Retinal pigment epithelial cell (primary cell): ENCODE results near the gene CILP2.

Experiments
- DNase-seq: peaks from one replicate; pipeline ENCODE4 v3.0.0-alpha.2; 2010; ENCODE audit warnings: low read depth
- H3K4me3 ChIP-seq: 2 replicates; pipeline ENCODE4 v1.5.1; 2011; ENCODE audit warnings: mild to moderate bottlenecking, low read length, control low read depth, moderate library complexity
- CTCF ChIP-seq: conservative IDR thresholded peaks from 2 replicates; pipeline ENCODE4 v1.5.1; 2011; ENCODE audit warnings: low read depth, low read length, control low read depth, inconsistent platforms

Gene CILP2

GRCh38 chr19:19539698-19540063, 1.6 kb downstream of the CILP2 start:
- DNase-seq = no peak
- H3K4me3 ChIP-seq = no peak overlapping the region
- TF ChIP-seq CTCF = no peak

DNA sequence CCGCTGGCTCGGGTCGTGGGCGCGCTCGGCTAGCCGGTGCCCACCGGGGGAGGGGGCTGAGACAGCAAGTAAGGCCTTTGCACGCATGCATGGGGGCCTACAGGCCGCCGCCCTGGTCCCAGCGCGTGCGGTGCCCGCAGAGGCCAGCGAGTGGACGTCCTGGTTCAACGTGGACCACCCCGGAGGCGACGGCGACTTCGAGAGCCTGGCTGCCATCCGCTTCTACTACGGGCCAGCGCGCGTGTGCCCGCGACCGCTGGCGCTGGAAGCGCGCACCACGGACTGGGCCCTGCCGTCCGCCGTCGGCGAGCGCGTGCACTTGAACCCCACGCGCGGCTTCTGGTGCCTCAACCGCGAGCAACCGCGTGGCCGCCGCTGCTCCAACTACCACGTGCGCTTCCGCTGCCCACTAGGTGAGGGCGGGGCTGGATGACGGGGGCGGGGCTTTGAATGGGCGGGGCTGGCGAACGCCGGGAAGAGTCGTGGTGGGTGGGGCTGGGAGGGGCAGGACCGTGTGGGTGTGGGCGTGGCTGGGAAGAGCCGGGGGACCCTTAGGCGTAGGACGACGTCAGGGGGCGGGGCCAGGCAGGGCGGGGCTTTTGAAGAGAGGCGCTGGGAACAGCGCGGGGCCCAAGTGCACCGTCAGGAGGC, 2.1 kb downstream of the CILP2 start:
- no peak for DNase-seq
- TF ChIP-seq CTCF = no peak
- peak overlapping the region; percentile 23 for H3K4me3 ChIP-seq

DNA sequence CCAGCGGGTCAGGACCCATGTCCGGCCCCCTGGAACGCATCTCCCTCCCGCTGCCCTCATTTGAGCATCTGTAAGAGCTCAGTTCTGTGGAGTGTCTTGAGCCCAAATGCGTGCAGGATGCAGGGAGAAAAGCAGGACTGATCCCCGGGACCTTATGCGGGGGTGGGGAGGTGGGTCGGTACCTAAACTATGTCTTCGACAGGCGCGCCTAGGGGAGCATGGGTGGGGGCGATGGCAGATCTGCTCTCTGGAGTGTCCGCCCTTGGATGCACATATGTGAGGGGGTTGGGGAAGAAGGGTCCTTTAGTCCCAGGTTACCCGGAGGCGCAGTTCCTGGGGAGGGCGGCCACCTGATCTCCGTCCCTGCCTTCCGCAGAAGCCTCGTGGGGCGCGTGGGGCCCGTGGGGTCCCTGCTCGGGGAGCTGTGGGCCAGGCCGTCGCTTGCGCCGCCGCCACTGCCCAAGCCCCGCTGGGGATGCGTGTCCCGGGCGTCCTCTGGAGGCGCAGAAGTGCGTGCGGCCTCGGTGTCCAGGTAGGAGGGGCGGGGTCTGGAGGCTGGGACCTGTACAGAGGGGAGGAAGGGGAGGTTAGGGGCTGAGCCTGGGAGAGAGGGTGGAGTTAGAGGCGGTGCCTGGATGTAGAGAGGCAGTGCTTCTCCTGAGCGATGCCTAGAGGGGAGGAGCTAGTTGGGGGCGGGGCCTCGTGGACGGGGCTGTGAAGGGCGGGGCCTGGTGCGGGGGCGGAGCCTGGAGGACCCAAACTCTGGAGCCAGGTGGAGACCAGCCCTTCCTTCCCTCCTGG, 2.9 kb downstream of the CILP2 start:
- no peak for DNase-seq
- peak overlapping the region; percentile 23 for H3K4me3 ChIP-seq
- TF ChIP-seq CTCF = no peak

- DNase-seq = no peak
- H3K4me3 ChIP-seq = no peak overlapping the region
- no peak for TF ChIP-seq CTCF
Measured at GRCh38 chr19:19541616-19542015, 3.6 kb downstream of the CILP2 start.

GRCh38 chr19:19542507-19542906, 4.4 kb downstream of the CILP2 start:
- DNase-seq = no peak
- TF ChIP-seq CTCF = no peak
- H3K4me3 ChIP-seq = no peak overlapping the region

DNA sequence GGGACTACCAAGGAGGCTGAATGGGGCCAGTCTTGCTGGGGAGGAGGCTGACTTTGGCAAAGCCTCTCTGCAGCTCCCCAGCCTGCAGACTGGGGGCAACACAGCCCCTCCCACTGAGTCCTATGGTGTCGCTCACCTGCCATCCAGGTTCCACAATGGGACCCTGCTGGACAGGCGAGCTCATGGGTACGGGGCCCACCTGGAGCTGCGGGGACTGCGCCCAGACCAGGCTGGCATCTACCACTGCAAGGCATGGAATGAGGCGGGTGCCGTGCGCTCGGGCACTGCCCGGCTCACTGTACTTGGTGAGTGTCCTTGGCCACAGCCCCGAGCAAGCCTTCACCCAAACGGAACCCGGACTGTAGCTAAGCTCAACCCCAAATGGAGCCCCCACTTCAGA, 5.0 kb downstream of the CILP2 start:
- no peak for DNase-seq
- TF ChIP-seq CTCF = no peak
- H3K4me3 ChIP-seq = no peak overlapping the region

- TF ChIP-seq CTCF = no peak
Measured at GRCh38 chr19:19543640-19544039, 5.6 kb downstream of the CILP2 start.

More at GRCh38 chr19:19543640-19544039, 5.6 kb downstream of the CILP2 start:
- H3K4me3 ChIP-seq = no peak overlapping the region
- no peak for DNase-seq
